ENCODE data around the gene TTLL11. TPM values are rescaled to one million over a fixed set of nuclear protein-coding genes. Genes with fewer than 3 reads are reported as not detected.

Gene TTLL11
- polyA plus RNA-seq, 1 donor from 2014 or later, result 8.0 TPM

DNA sequence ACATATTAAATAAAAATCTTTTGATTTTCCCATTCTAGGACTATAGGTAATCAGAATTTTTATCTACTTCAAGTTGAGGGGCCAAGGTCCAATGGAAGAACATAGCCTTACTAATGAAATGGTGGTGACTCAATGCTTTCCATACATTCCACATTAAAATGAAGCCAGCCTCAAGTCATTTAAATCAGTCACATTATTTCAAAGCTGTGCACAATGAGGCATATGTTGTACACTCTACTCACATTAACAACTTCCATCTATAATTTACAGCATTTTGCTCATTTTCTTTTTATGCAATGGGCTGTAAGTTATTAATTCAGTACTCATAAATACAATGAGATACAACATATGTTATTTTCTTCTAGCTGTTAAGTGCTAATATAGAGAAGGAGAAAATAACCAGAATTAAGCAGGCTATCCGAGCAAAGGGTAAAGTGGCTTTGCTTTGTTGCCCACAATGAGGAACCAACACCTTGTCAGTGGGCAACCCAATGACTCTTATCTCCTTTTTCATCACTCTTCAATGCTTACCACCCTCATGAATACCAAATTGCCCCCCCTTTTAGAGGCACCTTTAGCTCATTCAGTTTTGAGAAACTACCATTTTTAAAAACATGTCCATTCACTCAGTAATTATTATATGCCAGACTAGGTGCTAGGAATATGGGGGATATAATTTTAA is 52.4 kb downstream of the TTLL11 start:
- Histone ChIP-seq H3K79me2 (replicated peaks; ENCODE audit: insufficient read depth, low read length) (peaks cover 3% of the 10 kb centered on the region), H3K4me3 (ENCODE audit: low read length) (no peak overlapping the region), H3K9me3 (ENCODE audit: low read length) (no peaks in the 10 kb centered on the region), H4K20me1 (ENCODE audit: insufficient read depth) (no peaks in the 10 kb centered on the region), H2AFZ (ENCODE audit: low read depth, low read length) (no peak overlapping the region), H3K4me2 (ENCODE audit: low read length) (no peak overlapping the region), H3K27me3 (ENCODE audit: insufficient read depth, low read depth, low read length) (no peaks in the 10 kb centered on the region), H3F3A (ENCODE audit: insufficient read depth, low read length, poor library complexity, severe bottlenecking) (no peaks in the 10 kb centered on the region), H3K36me3 (ENCODE audit: insufficient read depth, low read length) (no peaks in the 10 kb centered on the region), H3K9ac (ENCODE audit: low read length) (no peak overlapping the region), H3K27ac (ENCODE audit: low read length) (no peak overlapping the region), H3K9me2 (ENCODE audit: insufficient read depth, low read length) (no peaks in the 10 kb centered on the region)
- TF ChIP-seq EZH2 (IDR thresholded peaks at IDR 0.05; ENCODE audit: borderline replicate concordance, insufficient read depth, low read length, poor library complexity, severe bottlenecking) (no peak), CTCF (IDR thresholded peaks at IDR 0.05; ENCODE audit: poor library complexity, severe bottlenecking) (no peak), MXI1 (conservative IDR thresholded peaks at IDR 0.05; ENCODE audit: poor library complexity, severe bottlenecking) (no peak), POLR2AphosphoS5 (IDR thresholded peaks at IDR 0.05) (no peak), EP300 (conservative IDR thresholded peaks at IDR 0.05; ENCODE audit: poor library complexity, severe bottlenecking) (no peak), SMC3 (conservative IDR thresholded peaks at IDR 0.05; ENCODE audit: poor library complexity) (no peak), TAF1 (IDR thresholded peaks at IDR 0.05; ENCODE audit: low read depth) (no peak), RAD21 (conservative IDR thresholded peaks at IDR 0.05) (no peak), REST (IDR thresholded peaks at IDR 0.05; ENCODE audit: borderline replicate concordance) (no peak)

GRCh38 chr9:122039234-122039633 is 53.9 kb downstream of the TTLL11 start:
- peaks cover 3% of the 10 kb centered on the region for H3K79me2 ChIP-seq (replicated peaks; ENCODE audit: insufficient read depth, low read length)
- H3K27ac ChIP-seq (ENCODE audit: low read length), result no peak overlapping the region
- H3K27me3 ChIP-seq (ENCODE audit: insufficient read depth, low read depth, low read length), result no peaks in the 10 kb centered on the region
- no peak overlapping the region for H3K4me3 ChIP-seq (ENCODE audit: low read length)
- H3K9me3 ChIP-seq (ENCODE audit: low read length), result no peaks in the 10 kb centered on the region
- H3K36me3 ChIP-seq (ENCODE audit: insufficient read depth, low read length), result no peaks in the 10 kb centered on the region
- no peak overlapping the region for H2AFZ ChIP-seq (ENCODE audit: low read depth, low read length)
- no peaks in the 10 kb centered on the region for H3K9me2 ChIP-seq (ENCODE audit: insufficient read depth, low read length)
- no peaks in the 10 kb centered on the region for H4K20me1 ChIP-seq (ENCODE audit: insufficient read depth)
- H3K4me2 ChIP-seq (ENCODE audit: low read length), result no peak overlapping the region
- H3F3A ChIP-seq (ENCODE audit: insufficient read depth, low read length, poor library complexity, severe bottlenecking), result no peaks in the 10 kb centered on the region
- no peak for TF ChIP-seq TAF1 (IDR thresholded peaks at IDR 0.05; ENCODE audit: low read depth)
- H3K9ac ChIP-seq (ENCODE audit: low read length), result no peak overlapping the region
